HG02885 (cell line): Measurements from ENCODE around the gene SUMF2.
A peak's percentile ranks its signal among the peaks of the same experiment; 100 is the strongest.
"Not testable (repeated sequence)": the region's sequence is repeated elsewhere in the genome, so short reads cannot be mapped to it uniquely, and the experiment has no call there.

Experiments used
- ATAC-seq: cut with Tn5 transposase; IDR thresholded peaks from one replicate; pipeline ENCODE4 v1.9.1; 2021; ENCODE audit warnings: mild to moderate bottlenecking; ENCODE audit not compliant: unreplicated experiment, poor library complexity

SUMF2 gene

GRCh38 chr7:56104138-56104537 lies 40.1 kb downstream of the SUMF2 start:
- ATAC-seq: not testable (repeated sequence)

- ATAC-seq: peak; percentile 29
These were observed 41.4 kb downstream of the SUMF2 start for GRCh38 chr7:56105508-56105907.

GRCh38 chr7:56106108-56107073 lies 42.3 kb downstream of the SUMF2 start, which contains the start of gene CHCHD2:
Gene CHCHD2 (minus strand): TSS chr7:56106476. CDS start chr7:56106413, 63 bp downstream.
- ATAC-seq: peak; percentile 99

GRCh38 chr7:56107954-56108258 lies 43.8 kb downstream of the SUMF2 start:
- ATAC-seq: no peak

GRCh38 chr7:56110611-56111010 lies 46.5 kb downstream of the SUMF2 start:
- no peak for ATAC-seq

GRCh38 chr7:56112244-56112643 lies 48.2 kb downstream of the SUMF2 start:
- ATAC-seq: not testable (repeated sequence)

- no peak for ATAC-seq
These were observed 51.9 kb downstream of the SUMF2 start, which contains the start of gene NUPR2 for GRCh38 chr7:56115852-56116538. Gene NUPR2 (minus strand): TSS chr7:56116417. CDS start chr7:56116314, 103 bp downstream.

GRCh38 chr7:56121440-56121839 lies 57.4 kb downstream of the SUMF2 start:
- ATAC-seq: no peak

- ATAC-seq: no peak
These were observed 60.9 kb downstream of the SUMF2 start for GRCh38 chr7:56124981-56125380.

GRCh38 chr7:56125831-56126230 lies 61.7 kb downstream of the SUMF2 start:
- ATAC-seq: no peak

- no peak for ATAC-seq
These were observed 63.3 kb downstream of the SUMF2 start for GRCh38 chr7:56127241-56127975.
